Measurements from ENCODE around the gene ADAMTS2. TPM values are rescaled to one million over a fixed set of nuclear protein-coding genes. Genes with fewer than 3 reads are reported as not detected.

Gene ADAMTS2

DNA sequence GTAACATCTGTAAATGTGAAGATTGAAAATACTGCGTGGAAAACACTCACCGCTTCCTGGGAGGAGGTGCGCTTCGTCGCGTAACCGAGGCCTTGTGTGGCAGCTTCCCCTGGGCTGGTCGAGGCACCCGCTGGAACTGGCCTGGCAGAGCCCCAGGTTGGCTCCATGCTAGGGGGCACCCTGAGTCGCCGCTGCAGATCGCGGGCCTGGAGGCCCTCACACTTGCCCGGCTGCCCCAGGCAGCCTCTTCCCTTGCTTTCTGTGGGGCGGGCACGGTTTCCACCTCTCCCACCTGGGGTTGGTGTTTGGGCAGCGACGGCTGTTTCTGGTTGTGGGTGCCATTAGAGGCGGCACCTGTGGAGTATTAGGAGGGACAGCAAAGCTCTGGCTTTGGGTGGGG, 284.2 kb downstream of the ADAMTS2 start:
- Histone ChIP-seq H3K9ac (ENCODE audit: low read depth, low read length, poor library complexity) (no peak overlapping the region), H3K4me2 (ENCODE audit: insufficient read depth, low read length, poor library complexity, severe bottlenecking) (peak overlapping the region; percentile 65), H3K23ac (ENCODE audit: low read depth, low read length, poor library complexity) (peak overlapping the region; percentile 58), H3K79me1 (ENCODE audit: low read depth, low read length) (no peaks in the 10 kb centered on the region), H2BK15ac (ENCODE audit: low read length) (no peak overlapping the region), H2BK12ac (ENCODE audit: low read length) (no peak overlapping the region), H3K18ac (ENCODE audit: low read length) (no peak overlapping the region), H3K27ac (replicated peaks; ENCODE audit: low read length) (no peak overlapping the region), H4K8ac (ENCODE audit: low read depth, low read length) (no peak overlapping the region), H3K36me3 (replicated peaks in 1 of 2; ENCODE audit: control insufficient read depth in 2 of 2, insufficient read depth in 2 of 2, low read length in 2 of 2) (peaks cover 6 to 46% of the 10 kb centered on the region in 2 donors), H3K4me3 (ENCODE audit: low read length in 2 of 2) (peak overlapping the region; percentile 87 to 88), H3K9me3 (replicated peaks in 1 of 2; ENCODE audit: control insufficient read depth in 2 of 2, insufficient read depth in 1 of 2, low read depth in 1 of 2, low read length in 2 of 2) (peaks cover 28 to 63% of the 10 kb centered on the region in 2 donors), H2AFZ (ENCODE audit: low read length) (peak overlapping the region; percentile 97), H3K4ac (ENCODE audit: low read length) (no peak overlapping the region), H3K14ac (ENCODE audit: low read length) (no peak overlapping the region), H2BK5ac (ENCODE audit: low read length) (no peak overlapping the region), H2AK5ac (ENCODE audit: low read depth, low read length) (peak overlapping the region; percentile 48), H2BK120ac (ENCODE audit: low read depth, low read length) (no peak overlapping the region), H3K4me1 (ENCODE audit: control insufficient read depth in 2 of 2, insufficient read depth in 1 of 2, low read depth in 1 of 2, low read length in 2 of 2) (peaks cover 0 to 4% of the 10 kb centered on the region in 2 donors), H4K91ac (ENCODE audit: low read depth, low read length, poor library complexity) (no peak overlapping the region), H3K27me3 (ENCODE audit: control insufficient read depth in 3 of 3, insufficient read depth in 3 of 3, low read depth in 1 of 3, low read length in 3 of 3) (no peaks in the 10 kb centered on the region)
- WGBS, 2 donors (ENCODE audit: extremely low coverage in 2 of 2, insufficient read length in 2 of 2, insufficient replicate concordance in 1 of 2), result no CpG with 5 or more reads among the region's 19 CpGs
- DNase-seq (ENCODE audit: low spot score), result no peak

Small RNAs within 50 kb of the gene (small RNA-seq; reads per million reads assigned to genes)
- not detected for gene AC109479.2 (ENCODE audit: insufficient read depth)
